Testis (tissue), 3 donors: Measurements from ENCODE around the gene SH2D4B. TPM values are rescaled to one million over a fixed set of nuclear protein-coding genes. Genes with fewer than 3 reads are reported as not detected.

Experiments
- DNase-seq: peaks from one replicate; pipeline ENCODE4 v3.0.0-alpha.2; 2019
- H3K27ac ChIP-seq, 2 donors: fragments of 200-600 bp; sonication (generic); one replicate each; pipeline ENCODE4 v1.5.1; 2019
- H3K27me3 ChIP-seq: fragments of 200-600 bp; sonication (generic); one replicate; pipeline ENCODE4 v1.5.1; 2019
- H3K36me3 ChIP-seq: fragments of 200-600 bp; sonication (generic); one replicate; pipeline ENCODE4 v1.5.1; 2017; ENCODE audit warnings: low read depth; ENCODE audit errors: missing control alignments
- H3K4me1 ChIP-seq: fragments of 200-600 bp; sonication (generic); one replicate; pipeline ENCODE4 v1.5.1; 2019
- H3K4me3 ChIP-seq, 2 donors: fragments of 200-600 bp; sonication (generic); one replicate each; pipeline ENCODE4 v1.5.1; 2017 to 2019
- H3K9me3 ChIP-seq: fragments of 200-600 bp; sonication (generic); one replicate; pipeline ENCODE4 v1.5.1; 2017
- POLR2A ChIP-seq: fragments of 450-650 bp; IDR thresholded peaks from one replicate; pipeline ENCODE4 v1.6.1; 2017; ENCODE audit warnings: antibody characterized with exemption, mild to moderate bottlenecking, moderate library complexity
- WGBS, 2 donors: methylation state at CpG; one replicate each; pipeline ENCODE4 v1.1.5; 2018; 5-methylcytosine and 5-hydroxymethylcytosine counted together
- intact Hi-C: fragments of 100-400 bp; cut with DNase I; formaldehyde crosslinking; loops from one replicate; pipeline ENCODE4 v1.15.1; 2023; ENCODE audit warnings: low total_unique reads
- polyA plus RNA-seq: library from polyadenylated mRNA; stranded (reverse); fragments of 350-450 nt; fragmentation: Illumina TruSeq; extraction: RNeasy Lipid Tissue Mini Kit (QIAGEN cat#74804); gene quantifications from one replicate; pipeline ENCODE4 v1.2.3, GENCODE V29; 2014; ENCODE audit warnings: low read depth, low replicate concordance; ENCODE audit not compliant: insufficient read depth
- total RNA-seq, 2 donors: library from RNA; depleted of rRNA; stranded (reverse); fragments of >200 nt; gene quantifications; one replicate each; pipeline ENCODE4 v1.2.3, GENCODE V29; 2016
- TF ChIP-seq, protein P1 (sequence below), 3 experiments: fragments of 450-650 bp in 2 of 3; fragments of 200-600 bp in 1 of 3; sonication (generic) in 1 of 3; IDR thresholded peaks; one replicate each; pipeline ENCODE4 v1.5.1; 2016 to 2019; ENCODE audit warnings: antibody characterized with exemption in 3 of 3, mild to moderate bottlenecking in 2 of 3, moderate library complexity in 1 of 3

Gene SH2D4B
- total and polyA plus RNA-seq, 3 donors from 2014 or later: 0.22 to 1.1 (median 0.55) TPM

DNA sequence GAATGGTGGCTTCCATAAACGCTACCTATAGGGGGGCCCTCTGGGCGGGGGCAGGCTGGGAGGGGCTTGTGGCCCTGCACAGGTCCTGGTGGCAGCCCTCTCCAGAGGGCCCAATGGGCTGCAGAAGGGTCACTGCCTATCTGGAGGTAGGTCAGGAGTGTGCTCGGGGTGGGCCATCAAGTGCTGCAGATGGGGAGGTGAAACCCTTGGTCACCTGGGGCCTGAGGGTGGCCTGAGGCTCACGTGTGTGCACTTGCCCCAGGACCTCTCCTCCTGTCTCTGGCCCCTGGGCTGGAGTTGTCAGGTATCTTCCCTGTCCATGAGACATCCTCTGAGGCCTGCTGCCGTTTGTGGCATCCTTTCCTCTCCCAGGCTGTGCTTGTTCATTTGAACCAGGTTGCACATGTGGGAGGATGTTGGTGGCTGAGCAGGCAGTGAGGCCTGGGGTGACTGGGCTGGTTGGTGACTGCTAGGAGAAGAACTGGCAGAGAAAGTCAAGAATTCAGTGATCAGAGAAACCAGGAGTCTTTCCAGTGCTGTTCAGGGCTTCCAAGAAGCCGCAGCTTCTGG is 21.1 kb upstream of the SH2D4B start:
- TF ChIP-seq POLR2A: no peak
- TF ChIP-seq, protein P1, sequence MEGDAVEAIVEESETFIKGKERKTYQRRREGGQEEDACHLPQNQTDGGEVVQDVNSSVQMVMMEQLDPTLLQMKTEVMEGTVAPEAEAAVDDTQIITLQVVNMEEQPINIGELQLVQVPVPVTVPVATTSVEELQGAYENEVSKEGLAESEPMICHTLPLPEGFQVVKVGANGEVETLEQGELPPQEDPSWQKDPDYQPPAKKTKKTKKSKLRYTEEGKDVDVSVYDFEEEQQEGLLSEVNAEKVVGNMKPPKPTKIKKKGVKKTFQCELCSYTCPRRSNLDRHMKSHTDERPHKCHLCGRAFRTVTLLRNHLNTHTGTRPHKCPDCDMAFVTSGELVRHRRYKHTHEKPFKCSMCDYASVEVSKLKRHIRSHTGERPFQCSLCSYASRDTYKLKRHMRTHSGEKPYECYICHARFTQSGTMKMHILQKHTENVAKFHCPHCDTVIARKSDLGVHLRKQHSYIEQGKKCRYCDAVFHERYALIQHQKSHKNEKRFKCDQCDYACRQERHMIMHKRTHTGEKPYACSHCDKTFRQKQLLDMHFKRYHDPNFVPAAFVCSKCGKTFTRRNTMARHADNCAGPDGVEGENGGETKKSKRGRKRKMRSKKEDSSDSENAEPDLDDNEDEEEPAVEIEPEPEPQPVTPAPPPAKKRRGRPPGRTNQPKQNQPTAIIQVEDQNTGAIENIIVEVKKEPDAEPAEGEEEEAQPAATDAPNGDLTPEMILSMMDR (IDR thresholded peaks at IDR 0.05): no peak
- Histone ChIP-seq H3K27me3 (no peaks in the 10 kb centered on the region), H3K4me1 (no peaks in the 10 kb centered on the region), H3K9me3 (no peaks in the 10 kb centered on the region), H3K36me3 (no peaks in the 10 kb centered on the region), H3K27ac (no peak overlapping the region), H3K4me3 (no peak overlapping the region)
- no peak for DNase-seq
- 86 to 91% methylated on average over 6 of the region's 6 CpGs for WGBS, 2 donors
- intact Hi-C loops: no loop called here

DNA sequence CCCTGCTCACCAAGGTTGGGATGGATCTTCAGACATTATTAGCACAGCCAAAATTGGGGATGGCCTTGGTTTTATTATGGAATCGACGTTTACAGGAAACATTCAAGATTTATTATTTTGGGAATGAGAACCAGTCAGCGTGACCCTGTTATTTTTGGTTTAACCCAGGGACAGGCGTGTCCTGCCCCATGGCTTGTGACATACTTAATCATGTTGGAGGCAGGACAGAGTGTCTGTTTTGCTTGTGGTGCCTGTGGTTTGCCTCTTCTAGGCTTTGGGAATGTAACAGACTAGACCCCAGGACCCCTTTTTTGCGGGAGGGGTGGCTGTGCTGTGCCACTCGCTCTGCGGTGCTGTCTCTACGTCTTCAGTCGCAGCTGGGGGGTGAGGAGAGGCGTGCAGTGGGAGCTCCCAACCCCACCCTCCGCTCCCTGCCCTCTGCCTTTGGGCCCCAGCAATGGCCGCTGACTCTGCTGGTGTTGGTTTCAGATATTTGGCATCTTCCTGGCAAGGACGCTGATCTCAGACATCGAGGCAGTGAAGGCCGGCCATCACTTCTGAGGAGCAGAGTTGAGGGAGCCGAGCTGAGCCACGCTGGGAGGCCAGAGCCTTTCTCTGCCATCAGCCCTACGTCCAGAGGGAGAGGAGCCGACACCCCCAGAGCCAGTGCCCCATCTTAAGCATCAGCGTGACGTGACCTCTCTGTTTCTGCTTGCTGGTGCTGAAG is 20.1 kb upstream of the SH2D4B start:
- no peak overlapping the region for H3K4me3 ChIP-seq
- intact Hi-C loops: no loop called here
- TF ChIP-seq POLR2A: no peak
- TF ChIP-seq, protein P1 (IDR thresholded peaks at IDR 0.05): no peak
- no peaks in the 10 kb centered on the region for H3K36me3 ChIP-seq
- H3K9me3 ChIP-seq: no peaks in the 10 kb centered on the region
- 82 to 85% methylated on average over 9 to 21 of the region's 21 CpGs for WGBS, 2 donors
- no peak for DNase-seq
- H3K27ac ChIP-seq: no peak overlapping the region
- H3K4me1 ChIP-seq: no peaks in the 10 kb centered on the region
- H3K27me3 ChIP-seq: no peaks in the 10 kb centered on the region

DNA sequence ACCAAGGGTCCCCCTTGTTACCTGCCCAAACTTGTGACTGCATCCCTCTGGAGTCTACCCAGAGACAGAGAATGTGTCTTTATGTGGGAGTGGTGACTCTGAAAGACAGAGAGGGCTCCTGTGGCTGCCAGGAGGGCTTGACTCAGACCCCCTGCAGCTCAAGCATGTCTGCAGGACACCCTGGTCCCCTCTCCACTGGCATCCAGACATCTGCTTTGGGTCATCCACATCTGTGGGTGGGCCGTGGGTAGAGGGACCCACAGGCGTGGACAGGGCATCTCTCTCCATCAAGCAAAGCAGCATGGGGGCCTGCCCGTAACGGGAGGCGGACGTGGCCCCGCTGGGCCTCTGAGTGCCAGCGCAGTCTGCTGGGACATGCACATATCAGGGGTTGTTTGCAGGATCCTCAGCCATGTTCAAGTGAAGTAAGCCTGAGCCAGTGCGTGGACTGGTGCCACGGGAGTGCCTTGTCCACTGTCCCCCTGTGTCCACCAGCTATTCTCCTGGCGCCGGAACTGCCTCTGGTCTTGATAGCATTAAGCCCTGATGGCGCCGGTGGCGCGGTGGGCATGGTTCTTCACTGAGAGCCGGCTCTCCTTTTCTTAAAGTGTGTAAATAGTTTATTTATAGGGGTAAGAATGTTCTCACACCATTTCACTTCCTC is 19.4 kb upstream of the SH2D4B start:
- DNase-seq: no peak
- no peaks in the 10 kb centered on the region for H3K27me3 ChIP-seq
- H3K4me1 ChIP-seq: no peaks in the 10 kb centered on the region
- 90 to 94% methylated on average over 7 to 17 of the region's 17 CpGs for WGBS, 2 donors
- TF ChIP-seq, protein P1 (IDR thresholded peaks at IDR 0.05): no peak
- no peak for TF ChIP-seq POLR2A
- H3K9me3 ChIP-seq: no peaks in the 10 kb centered on the region
- no peak overlapping the region for H3K27ac ChIP-seq
- no peaks in the 10 kb centered on the region for H3K36me3 ChIP-seq
- no peak overlapping the region for H3K4me3 ChIP-seq
- intact Hi-C loops: no loop called here

DNA sequence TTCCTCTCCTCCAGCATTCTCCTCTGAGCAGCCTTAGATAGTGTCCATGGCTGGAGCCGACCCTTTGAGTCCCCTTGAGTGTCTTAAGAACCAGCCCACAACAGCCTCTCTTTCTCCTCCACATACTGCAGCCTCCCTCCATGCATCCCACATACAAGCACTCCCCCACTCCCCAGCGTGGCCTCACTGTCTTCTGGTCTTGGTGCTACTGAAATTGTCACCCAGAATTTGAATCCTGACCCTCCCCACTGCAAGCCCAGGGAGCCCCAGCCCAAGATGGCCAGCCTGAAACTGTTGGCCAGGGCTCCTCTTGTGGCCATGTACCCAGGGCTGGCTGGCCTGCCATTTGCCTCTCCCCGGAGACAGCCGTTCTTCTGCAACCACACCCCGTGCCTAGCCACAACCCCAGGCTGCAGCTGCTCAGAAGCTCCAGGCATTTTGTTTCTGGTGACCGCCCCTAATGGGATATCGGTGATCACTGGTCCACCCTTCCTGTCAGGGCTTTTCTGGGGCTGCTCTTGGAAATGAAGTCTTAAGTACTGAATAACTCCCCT is 18.8 kb upstream of the SH2D4B start:
- H3K27me3 ChIP-seq: no peaks in the 10 kb centered on the region
- TF ChIP-seq POLR2A: no peak
- TF ChIP-seq, protein P1 (IDR thresholded peaks at IDR 0.05): no peak
- H3K27ac ChIP-seq: no peak overlapping the region
- peaks cover 3% of the 10 kb centered on the region for H3K4me1 ChIP-seq
- no peak for DNase-seq
- H3K36me3 ChIP-seq: no peaks in the 10 kb centered on the region
- intact Hi-C loops: no loop called here
- no peak overlapping the region for H3K4me3 ChIP-seq
- no peaks in the 10 kb centered on the region for H3K9me3 ChIP-seq
- WGBS, 2 donors: 72 to 82% methylated on average over 6 to 7 of the region's 7 CpGs
